HepG2 (cell line): ENCODE measurements around the gene NSD2.

Experiments
- POLR2A ChIP-seq, 2 experiments: IDR thresholded peaks; 2 replicates each; pipeline ENCODE4 v1.6.1; 2011; ENCODE audit warnings: low read depth in 2 of 2, low read length in 2 of 2, mild to moderate bottlenecking in 1 of 2, moderate library complexity in 1 of 2; ENCODE audit not compliant: insufficient read depth in 1 of 2
- ZNF10 ChIP-seq: sonication (generic); formaldehyde crosslinking; IDR thresholded peaks from 2 replicates; pipeline ENCODE4 v1.4.0; 2020; ENCODE audit warnings: mild to moderate bottlenecking, low read depth, missing genetic modification reagents, borderline replicate concordance
- TF ChIP-seq, protein P1 (sequence below): IDR thresholded peaks from 2 replicates; pipeline ENCODE4 v1.6.1; 2016; ENCODE audit warnings: mild to moderate bottlenecking, missing biosample characterization, missing genetic modification reagents

DNA sequence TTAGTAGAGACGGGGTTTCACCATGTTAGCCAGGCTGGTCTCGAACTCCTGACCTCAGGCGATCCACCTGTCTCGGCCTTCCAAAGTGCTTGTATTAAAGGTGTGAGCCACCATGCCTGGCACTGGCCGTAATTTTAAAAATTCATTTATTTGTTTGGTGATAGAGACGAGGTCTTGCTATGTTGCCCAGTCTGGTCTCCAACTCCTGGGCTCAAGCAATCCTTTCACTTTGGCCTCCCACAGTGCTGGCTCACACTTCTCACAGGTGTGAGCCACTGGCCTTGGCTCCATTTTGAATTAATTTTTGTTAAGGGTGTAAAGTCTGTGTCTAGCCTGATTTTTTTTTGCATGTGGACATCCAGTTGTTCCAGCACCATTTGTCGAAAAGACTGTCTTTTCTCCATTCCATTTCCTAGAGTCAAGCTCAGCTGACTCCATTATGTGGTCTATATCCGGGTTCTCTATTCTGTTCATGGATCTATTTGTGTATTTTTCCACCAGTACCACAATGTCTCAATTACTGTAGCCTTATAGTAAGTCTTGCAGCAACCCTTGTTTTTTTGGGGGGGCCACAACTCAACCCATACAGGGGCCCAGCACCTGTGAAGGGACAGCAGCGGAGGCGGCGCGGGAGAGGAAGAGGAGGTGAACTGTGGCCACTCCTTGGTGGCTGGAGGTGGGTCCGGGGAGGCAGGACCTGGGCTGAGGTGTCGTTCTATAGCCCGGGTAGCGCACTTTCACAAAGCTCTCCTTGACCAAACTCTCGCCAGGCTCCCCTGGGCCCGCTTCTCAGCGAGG lies 1.5 kb upstream of the NSD2 start:
- TF ChIP-seq POLR2A (IDR thresholded peaks at IDR 0.05; ENCODE audit: insufficient read depth in 1 of 2, low read depth in 2 of 2, low read length in 2 of 2) (no peak), ZNF10 (CRISPR knock-in tag) (no peak)
- TF ChIP-seq, protein P1, sequence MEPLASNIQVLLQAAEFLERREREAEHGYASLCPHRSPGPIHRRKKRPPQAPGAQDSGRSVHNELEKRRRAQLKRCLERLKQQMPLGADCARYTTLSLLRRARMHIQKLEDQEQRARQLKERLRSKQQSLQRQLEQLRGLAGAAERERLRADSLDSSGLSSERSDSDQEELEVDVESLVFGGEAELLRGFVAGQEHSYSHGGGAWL (CRISPR knock-in tag): no peak
